Central memory CD8-positive, alpha-beta T cell (primary cell): ENCODE measurements around the gene RPGRIP1L.
"Not testable (repeated sequence)": the region's sequence is repeated elsewhere in the genome, so short reads cannot be mapped to it uniquely, and the experiment has no call there.

Source experiments
- ATAC-seq: fragments of 150-1000 bp; cut with Tn5 transposase; replicated peaks from 2 replicates; pipeline ENCODE4 v1.10.0; 2022; ENCODE audit warnings: mild to moderate bottlenecking, moderate FRiP score, moderate number of reproducible peaks; ENCODE audit not compliant: poor library complexity, severe bottlenecking; ENCODE audit errors: extremely low read depth
- DNase-seq, 2 donors: peaks; one replicate each; pipeline ENCODE4 v3.0.0; 2021; ENCODE audit warnings: low spot score in 2 of 2
- H3K27ac Mint-ChIP-seq: one replicate; pipeline ENCODE4 v1.8.0; 2022; ENCODE audit warnings: low read depth, mild to moderate bottlenecking, moderate library complexity, mixed read lengths
- H3K27me3 Mint-ChIP-seq: one replicate; pipeline ENCODE4 v1.8.0; 2022; ENCODE audit warnings: mixed read lengths
- H3K36me3 Mint-ChIP-seq: one replicate; pipeline ENCODE4 v1.8.0; 2022; ENCODE audit warnings: mild to moderate bottlenecking, moderate library complexity, mixed read lengths; ENCODE audit not compliant: insufficient read depth
- H3K4me1 Mint-ChIP-seq: one replicate; pipeline ENCODE4 v1.8.0; 2022; ENCODE audit warnings: mixed read lengths
- H3K4me3 Mint-ChIP-seq: one replicate; pipeline ENCODE4 v1.8.0; 2022; ENCODE audit warnings: mild to moderate bottlenecking, moderate library complexity, mixed read lengths
- H3K9me3 Mint-ChIP-seq: one replicate; pipeline ENCODE4 v1.8.0; 2022; ENCODE audit warnings: mixed read lengths

The RPGRIP1L gene

DNA sequence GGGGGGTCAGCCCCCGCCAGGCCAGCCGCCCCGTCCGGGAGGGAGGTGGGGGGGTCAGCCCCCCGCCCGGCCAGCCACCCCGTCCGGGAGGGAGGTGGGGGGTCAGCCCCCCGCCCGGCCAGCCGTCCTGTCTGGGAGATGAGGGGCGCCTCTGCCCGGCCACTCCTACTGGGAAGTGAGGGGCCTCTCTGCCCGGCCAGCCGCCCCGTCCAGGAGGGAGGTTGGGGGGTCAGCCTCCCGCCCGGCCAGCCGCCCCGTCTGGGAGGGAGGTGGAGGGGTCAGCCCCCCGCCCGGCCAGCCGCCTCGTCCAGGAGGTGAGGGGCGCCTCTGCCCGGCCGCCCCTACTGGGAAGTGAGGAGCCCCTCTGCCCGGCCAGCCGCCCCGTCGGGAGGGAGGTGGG is 5.4 kb downstream of the RPGRIP1L start:
- H3K4me3 Mint-ChIP-seq, DNase-seq, H3K4me1 Mint-ChIP-seq, H3K27me3 Mint-ChIP-seq, H3K36me3 Mint-ChIP-seq, H3K27ac Mint-ChIP-seq, H3K9me3 Mint-ChIP-seq, ATAC-seq: not testable (repeated sequence)

GRCh38 chr16:53695070-53695469 is 8.6 kb downstream of the RPGRIP1L start:
- no peaks in the 10 kb centered on the region for H3K4me1 Mint-ChIP-seq
- peaks cover 2% of the 10 kb centered on the region for H3K36me3 Mint-ChIP-seq
- H3K27ac Mint-ChIP-seq = no peak overlapping the region
- ATAC-seq (no peak), DNase-seq (no peak)
- no peaks in the 10 kb centered on the region for H3K27me3 Mint-ChIP-seq
- no peak overlapping the region for H3K4me3 Mint-ChIP-seq
- H3K9me3 Mint-ChIP-seq = no peaks in the 10 kb centered on the region

DNA sequence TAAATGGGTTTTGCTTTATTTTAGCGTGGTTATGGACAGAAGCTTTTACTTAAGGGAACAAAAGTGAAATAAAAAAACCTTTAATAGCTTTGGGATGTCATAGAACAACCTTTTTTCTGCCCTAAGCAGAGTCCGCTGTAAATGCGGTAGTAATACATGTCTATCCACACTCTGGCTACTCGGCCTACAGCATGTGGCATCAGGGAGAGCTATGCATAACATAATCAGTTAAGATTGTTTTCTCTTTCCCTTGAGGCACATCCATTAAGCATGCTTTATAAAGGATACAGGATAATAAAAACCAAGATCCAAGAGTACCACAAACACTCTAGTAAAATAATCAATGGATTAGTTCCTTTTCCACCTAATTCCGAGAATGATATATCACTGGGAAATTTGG is 10.3 kb downstream of the RPGRIP1L start:
- H3K27ac Mint-ChIP-seq = no peak overlapping the region
- no peak for ATAC-seq
- no peaks in the 10 kb centered on the region for H3K9me3 Mint-ChIP-seq
- H3K36me3 Mint-ChIP-seq = peaks cover 2% of the 10 kb centered on the region
- DNase-seq = no peak
- no peaks in the 10 kb centered on the region for H3K4me1 Mint-ChIP-seq
- H3K27me3 Mint-ChIP-seq = no peaks in the 10 kb centered on the region
- no peak overlapping the region for H3K4me3 Mint-ChIP-seq

- DNase-seq (no peak), ATAC-seq (no peak)
- Mint-ChIP-seq H3K36me3 (peaks cover 2% of the 10 kb centered on the region), H3K27me3 (no peaks in the 10 kb centered on the region), H3K4me3 (no peak overlapping the region), H3K4me1 (no peaks in the 10 kb centered on the region), H3K27ac (no peak overlapping the region), H3K9me3 (no peaks in the 10 kb centered on the region)
Observed at GRCh38 chr16:53692146-53692545, 11.5 kb downstream of the RPGRIP1L start.

GRCh38 chr16:53690771-53691170 is 12.9 kb downstream of the RPGRIP1L start:
- no peaks in the 10 kb centered on the region for H3K27me3 Mint-ChIP-seq
- peaks cover 2% of the 10 kb centered on the region for H3K36me3 Mint-ChIP-seq
- ATAC-seq (no peak), DNase-seq (no peak)
- no peak overlapping the region for H3K27ac Mint-ChIP-seq
- no peak overlapping the region for H3K4me3 Mint-ChIP-seq
- H3K9me3 Mint-ChIP-seq = no peaks in the 10 kb centered on the region
- H3K4me1 Mint-ChIP-seq = no peaks in the 10 kb centered on the region

DNA sequence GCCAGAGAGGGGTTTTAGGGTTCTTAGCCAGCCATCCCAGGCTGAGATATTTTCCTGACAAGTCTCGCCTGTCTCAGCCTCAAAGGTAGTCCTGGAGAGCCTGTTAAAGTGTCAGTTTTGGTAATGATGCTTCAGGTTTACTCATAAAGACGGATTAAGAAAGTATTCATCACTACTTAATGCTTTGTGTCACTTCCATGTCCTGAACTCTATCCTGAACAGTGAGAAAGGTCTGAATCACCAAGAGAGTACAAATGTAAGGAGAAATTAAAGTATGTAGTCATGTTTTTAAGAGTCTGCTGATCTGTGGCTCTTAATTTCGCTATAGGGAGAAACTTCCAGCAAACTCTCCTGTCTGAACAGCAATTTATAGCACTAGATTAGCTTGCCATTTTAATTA is 14.0 kb downstream of the RPGRIP1L start:
- Mint-ChIP-seq H3K27me3 (no peaks in the 10 kb centered on the region), H3K4me1 (no peaks in the 10 kb centered on the region), H3K36me3 (peaks cover 2% of the 10 kb centered on the region), H3K27ac (no peak overlapping the region), H3K4me3 (no peak overlapping the region), H3K9me3 (no peaks in the 10 kb centered on the region)
- ATAC-seq (no peak), DNase-seq (no peak)

GRCh38 chr16:53686710-53687109 is 16.9 kb downstream of the RPGRIP1L start:
- H3K27ac Mint-ChIP-seq = no peak overlapping the region
- ATAC-seq (no peak), DNase-seq (no peak)
- no peaks in the 10 kb centered on the region for H3K27me3 Mint-ChIP-seq
- H3K9me3 Mint-ChIP-seq = no peaks in the 10 kb centered on the region
- H3K4me1 Mint-ChIP-seq = no peaks in the 10 kb centered on the region
- no peak overlapping the region for H3K4me3 Mint-ChIP-seq
- H3K36me3 Mint-ChIP-seq = peaks cover 2% of the 10 kb centered on the region

DNA sequence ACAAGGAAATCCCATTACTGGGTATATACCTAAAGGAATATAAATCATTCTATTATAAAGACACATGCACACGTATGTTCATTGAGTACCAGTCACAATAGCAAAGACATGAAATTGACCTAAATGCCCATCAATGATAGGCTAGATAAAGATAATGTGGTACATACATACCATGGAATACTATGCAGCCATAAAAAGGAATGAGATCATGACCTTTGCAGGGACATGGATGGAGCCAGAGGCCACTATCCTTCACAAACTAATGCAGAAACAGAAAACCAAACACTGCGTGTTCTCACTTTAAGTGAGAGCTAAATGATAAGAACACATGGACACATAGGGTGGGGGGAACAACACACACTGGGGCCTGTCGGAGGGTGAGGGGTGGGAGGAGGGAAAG is 18.3 kb downstream of the RPGRIP1L start:
- H3K9me3 Mint-ChIP-seq, ATAC-seq, H3K27ac Mint-ChIP-seq, DNase-seq, H3K36me3 Mint-ChIP-seq, H3K4me3 Mint-ChIP-seq, H3K4me1 Mint-ChIP-seq, H3K27me3 Mint-ChIP-seq: not testable (repeated sequence)

GRCh38 chr16:53681354-53681753 is 22.3 kb downstream of the RPGRIP1L start:
- DNase-seq = no peak
- Mint-ChIP-seq H3K4me1 (no peaks in the 10 kb centered on the region), H3K27ac (no peak overlapping the region), H3K4me3 (no peak overlapping the region), H3K9me3 (no peaks in the 10 kb centered on the region), H3K36me3 (peaks cover 4% of the 10 kb centered on the region), H3K27me3 (no peaks in the 10 kb centered on the region)
- no peak for ATAC-seq

GRCh38 chr16:53680756-53681155 is 22.9 kb downstream of the RPGRIP1L start:
- Mint-ChIP-seq H3K27me3 (no peaks in the 10 kb centered on the region), H3K27ac (no peak overlapping the region), H3K36me3 (peaks cover 4% of the 10 kb centered on the region), H3K9me3 (no peaks in the 10 kb centered on the region), H3K4me1 (no peaks in the 10 kb centered on the region), H3K4me3 (no peak overlapping the region)
- DNase-seq (no peak), ATAC-seq (no peak)

DNA sequence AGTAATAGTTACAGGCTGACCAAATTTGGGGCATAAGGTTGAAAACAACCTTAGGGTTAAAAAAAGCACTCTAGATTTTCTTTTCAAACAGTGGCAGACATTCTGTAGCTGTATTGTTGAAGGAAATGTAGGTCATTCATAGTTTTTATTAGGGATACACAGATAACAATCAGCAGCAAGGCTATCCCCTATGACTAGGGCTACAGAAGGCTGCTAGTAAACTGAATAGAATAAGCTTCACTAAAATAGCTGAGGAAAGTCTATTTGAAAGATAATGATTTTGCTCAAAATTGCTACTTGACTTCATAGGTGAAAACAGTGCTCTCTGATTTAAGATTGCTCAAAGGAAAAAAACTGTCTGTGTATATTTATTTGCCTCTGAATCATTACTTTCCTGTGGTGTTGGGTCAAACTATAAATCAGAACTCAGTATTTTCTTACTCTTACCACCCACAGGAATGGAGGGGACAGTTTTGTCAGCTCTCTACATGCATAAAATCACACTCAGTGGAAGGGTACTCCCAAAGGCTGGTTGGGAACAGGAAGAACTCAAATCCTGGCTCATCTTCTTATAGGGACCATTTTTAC is 24.8 kb downstream of the RPGRIP1L start:
- H3K27ac Mint-ChIP-seq = no peak overlapping the region
- no peaks in the 10 kb centered on the region for H3K4me1 Mint-ChIP-seq
- H3K9me3 Mint-ChIP-seq = no peaks in the 10 kb centered on the region
- no peak overlapping the region for H3K4me3 Mint-ChIP-seq
- DNase-seq (no peak), ATAC-seq (no peak)
- H3K27me3 Mint-ChIP-seq = no peaks in the 10 kb centered on the region
- H3K36me3 Mint-ChIP-seq = peaks cover 4% of the 10 kb centered on the region

GRCh38 chr16:53678155-53678554 is 25.5 kb downstream of the RPGRIP1L start:
- Mint-ChIP-seq H3K36me3 (peaks cover 4% of the 10 kb centered on the region), H3K9me3 (no peaks in the 10 kb centered on the region), H3K4me1 (no peaks in the 10 kb centered on the region), H3K4me3 (no peak overlapping the region), H3K27ac (no peak overlapping the region), H3K27me3 (no peaks in the 10 kb centered on the region)
- ATAC-seq = no peak
- DNase-seq = no peak

GRCh38 chr16:53673189-53673588 is 30.5 kb downstream of the RPGRIP1L start:
- no peak for ATAC-seq
- no peak overlapping the region for H3K4me3 Mint-ChIP-seq
- no peaks in the 10 kb centered on the region for H3K27me3 Mint-ChIP-seq
- no peaks in the 10 kb centered on the region for H3K4me1 Mint-ChIP-seq
- H3K9me3 Mint-ChIP-seq = no peaks in the 10 kb centered on the region
- H3K27ac Mint-ChIP-seq = no peak overlapping the region
- H3K36me3 Mint-ChIP-seq = no peaks in the 10 kb centered on the region
- DNase-seq = no peak

DNA sequence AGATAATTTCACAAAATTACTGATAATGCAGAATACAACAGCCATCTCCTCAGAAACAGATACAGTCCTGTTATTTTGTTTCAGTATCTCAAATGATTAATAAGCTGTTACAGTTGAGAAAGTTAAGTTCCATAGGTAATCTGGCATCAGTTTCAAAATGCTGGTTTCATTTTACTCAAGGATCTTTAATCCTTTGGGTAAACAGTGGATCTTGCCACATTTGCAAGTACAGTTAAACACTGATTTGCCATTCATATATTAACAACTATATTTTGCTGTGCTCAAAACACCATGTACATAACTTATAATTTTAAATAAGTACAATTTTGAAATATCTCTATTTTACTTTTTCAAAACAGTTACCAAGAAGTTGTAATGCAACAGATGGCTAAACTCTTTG is 31.2 kb downstream of the RPGRIP1L start:
- Mint-ChIP-seq H3K4me1 (no peaks in the 10 kb centered on the region), H3K9me3 (no peaks in the 10 kb centered on the region), H3K27ac (no peak overlapping the region), H3K36me3 (no peaks in the 10 kb centered on the region), H3K4me3 (no peak overlapping the region), H3K27me3 (no peaks in the 10 kb centered on the region)
- DNase-seq (no peak), ATAC-seq (no peak)
